A673 (cell line): ENCODE results near the gene HOXA9. TPM values are rescaled to one million over a fixed set of nuclear protein-coding genes. Genes with fewer than 3 reads are reported as not detected.

Experiments used
- BruUV-seq: library from RNA; stranded (reverse); fragments of 400-500 nt; replicated peaks from 2 replicates; lab custom pipeline; 2021; lab: Mats Ljungman, UMichigan
- CTCF ChIA-PET: fragments of 300-600 bp; sonication (Branson Sonifier 250); formaldehyde crosslinking; loops from one replicate; lab custom pipeline; 2022; ENCODE audit warnings: antibody characterized with exemption; lab: Charles Lee
- POLR2A ChIA-PET: fragments of 300-600 bp; sonication (Branson Sonifier 250); formaldehyde crosslinking; loops from one replicate; lab custom pipeline; 2022; ENCODE audit warnings: antibody characterized with exemption; ENCODE audit not compliant: low non-redundant PET; lab: Charles Lee
- DNase-seq: peaks from one replicate; pipeline ENCODE4 v3.0.0-alpha.2; 2015; ENCODE audit warnings: low spot score
- H3K27ac ChIP-seq: fragments of 200-600 bp; sonication (generic); 2 replicates; pipeline ENCODE4 v1.5.1; 2016; ENCODE audit warnings: mixed run types, low read depth, mild to moderate bottlenecking, mixed read lengths, antibody characterized with exemption, low read length; ENCODE audit not compliant: poor library complexity, severe bottlenecking
- H3K27me3 ChIP-seq: fragments of 200-600 bp; sonication (generic); replicated peaks from 2 replicates; pipeline ENCODE4 v1.6.1; 2017; ENCODE audit warnings: mixed run types, low read depth, mild to moderate bottlenecking, mixed read lengths, antibody characterized with exemption, low read length; ENCODE audit not compliant: insufficient read depth, poor library complexity
- H3K36me3 ChIP-seq: fragments of 200-600 bp; sonication (generic); 2 replicates; pipeline ENCODE4 v1.6.1; 2016; ENCODE audit warnings: mixed run types, mild to moderate bottlenecking, mixed read lengths, antibody characterized with exemption, low read length; ENCODE audit not compliant: insufficient read depth, poor library complexity, severe bottlenecking
- H3K4me1 ChIP-seq: fragments of 200-600 bp; sonication (generic); 2 replicates; pipeline ENCODE4 v1.6.1; 2017; ENCODE audit warnings: mixed run types, mild to moderate bottlenecking, mixed read lengths, antibody characterized with exemption, low read length; ENCODE audit not compliant: insufficient read depth, poor library complexity, severe bottlenecking
- H3K4me3 ChIP-seq: fragments of 200-600 bp; sonication (generic); 2 replicates; pipeline ENCODE4 v1.5.1; 2016; ENCODE audit warnings: low read depth, mixed run types, mild to moderate bottlenecking, mixed read lengths, low read length; ENCODE audit not compliant: poor library complexity, severe bottlenecking
- H3K9me3 ChIP-seq: fragments of 200-600 bp; sonication (generic); 2 replicates; pipeline ENCODE4 v1.6.1; 2016; ENCODE audit warnings: mixed run types, low read depth, mild to moderate bottlenecking, mixed read lengths, antibody characterized with exemption, low read length; ENCODE audit not compliant: poor library complexity, severe bottlenecking
- CTCF ChIP-seq: fragments of 300-800, 200-600 bp; sonication (generic); conservative IDR thresholded peaks from 2 replicates; pipeline ENCODE4 v1.5.1; 2017; ENCODE audit warnings: low read depth, mild to moderate bottlenecking, antibody characterized with exemption, low read length, moderate library complexity, mixed read lengths
- EZH2 ChIP-seq: fragments of 200-600 bp; sonication (generic); IDR thresholded peaks from 2 replicates; pipeline ENCODE4 v1.6.1; 2017; ENCODE audit warnings: borderline replicate concordance, low read depth, mild to moderate bottlenecking, mixed read lengths, antibody characterized with exemption, low read length; ENCODE audit not compliant: poor library complexity, severe bottlenecking
- intact Hi-C: fragments of 100-400 bp; cut with micrococcal nuclease; formaldehyde crosslinking; loops from one replicate; pipeline ENCODE4 v1.10.0; 2022; ENCODE audit not compliant: unreplicated experiment
- total RNA-seq: library from RNA; stranded (reverse); gene quantifications from 2 replicates; pipeline ENCODE4 v1.2.3, GENCODE V29; 2021

The HOXA9 gene
- total RNA-seq, 1 experiment from 2014 or later, result not detected

GRCh38 chr7:27176962-27177794 lies 11.8 kb upstream of the HOXA9 start:
- intact Hi-C loops, result no loop called here
- ChIA-PET CTCF (no interaction called here), POLR2A (no interaction called here)
- TF ChIP-seq EZH2 (no peak), CTCF (no peak)
- H3K27ac ChIP-seq, result no peak overlapping the region
- DNase-seq, result no peak
- H3K4me3 ChIP-seq, result no peak overlapping the region
- BruUV-seq, result no TSS peak
- H3K27me3 ChIP-seq, result peaks cover 95% of the 10 kb centered on the region
- no peaks in the 10 kb centered on the region for H3K9me3 ChIP-seq
- no peaks in the 10 kb centered on the region for H3K36me3 ChIP-seq
- H3K4me1 ChIP-seq, result peaks cover 7% of the 10 kb centered on the region

- peaks cover 7% of the 10 kb centered on the region for H3K4me1 ChIP-seq
- CTCF ChIA-PET, result interaction anchor here (0.6 kb wide), 1 partner anchor 11 kb away, joined by 3 read pairs; no protein-coding TSS in a partner anchor
- TF ChIP-seq CTCF (no peak), EZH2 (no peak)
- no peaks in the 10 kb centered on the region for H3K36me3 ChIP-seq
- no TSS peak for BruUV-seq
- H3K4me3 ChIP-seq, result no peak overlapping the region
- H3K27ac ChIP-seq, result no peak overlapping the region
- peaks cover 95% of the 10 kb centered on the region for H3K27me3 ChIP-seq
- DNase-seq, result no peak
- no peaks in the 10 kb centered on the region for H3K9me3 ChIP-seq
- intact Hi-C loops, result no loop called here
- POLR2A ChIA-PET, result no interaction called here
These were observed 11.1 kb upstream of the HOXA9 start for GRCh38 chr7:27176524-27176845.

GRCh38 chr7:27175626-27176523 lies 10.5 kb upstream of the HOXA9 start:
- ChIA-PET CTCF (interaction anchor here (0.6 kb wide), 1 partner anchor 11 kb away, joined by 3 read pairs; no protein-coding TSS in a partner anchor), POLR2A (no interaction called here)
- Histone ChIP-seq H3K4me1 (peaks cover 7% of the 10 kb centered on the region), H3K27me3 (peaks cover 96% of the 10 kb centered on the region), H3K9me3 (no peaks in the 10 kb centered on the region), H3K36me3 (no peaks in the 10 kb centered on the region), H3K27ac (no peak overlapping the region), H3K4me3 (no peak overlapping the region)
- no peak for TF ChIP-seq EZH2
- no peak for TF ChIP-seq CTCF
- intact Hi-C loops, result no loop called here
- DNase-seq, result no peak
- BruUV-seq, result no TSS peak
